ENCODE results near the gene PCYOX1L. TPM values are rescaled to one million over a fixed set of nuclear protein-coding genes. Genes with fewer than 3 reads are reported as not detected.

Gene PCYOX1L
- total and polyA plus RNA-seq, 2 of the 8 experiments (the other 6 are each of a cell fraction or from before 2014, with no cell fraction given), result 6.8 to 17.2 TPM

DNA sequence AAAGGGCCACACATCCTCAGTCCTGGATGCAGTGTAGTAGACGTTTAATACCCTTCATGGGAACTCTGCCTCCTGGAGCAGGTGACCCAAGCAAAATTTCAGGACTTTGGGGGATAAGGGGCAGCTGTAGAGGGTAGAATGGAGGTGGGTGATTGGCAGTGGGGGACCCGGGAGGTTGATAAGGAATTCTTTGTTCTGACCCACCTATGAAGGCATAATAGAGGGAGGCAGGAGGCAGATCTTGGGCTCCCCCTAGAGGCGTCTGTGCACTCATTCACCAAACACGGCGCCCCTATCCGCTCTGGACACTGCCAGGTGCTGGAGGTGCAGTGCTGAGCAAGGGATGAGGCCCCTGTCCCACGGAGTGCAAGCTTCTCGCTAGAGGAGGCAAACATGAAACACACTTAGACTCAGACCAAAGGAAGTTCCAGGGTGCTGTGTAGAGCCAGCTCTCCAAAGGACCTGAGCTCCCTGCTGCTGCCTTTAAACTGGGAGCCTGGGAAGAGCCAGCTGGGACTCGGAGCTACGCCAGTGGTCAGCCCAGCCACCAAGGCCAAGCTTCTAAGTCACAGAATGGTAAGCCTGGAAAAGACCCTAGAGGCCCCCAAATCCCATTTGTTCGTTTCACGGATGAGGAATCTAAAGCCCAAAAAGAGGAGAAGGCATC, 13.6 kb downstream of the PCYOX1L start (continued):
- TF ChIP-seq SRF (IDR thresholded peaks at IDR 0.05; ENCODE audit: low read depth, low read length) (no peak), MAFK (IDR thresholded peaks at IDR 0.05; ENCODE audit: low read depth, low read length) (no peak), ASH2L (IDR thresholded peaks at IDR 0.05; ENCODE audit: low read length) (no peak), SIN3A (conservative IDR thresholded peaks at IDR 0.05 in 1 of 2, IDR thresholded peaks at IDR 0.05 in 1 of 2; ENCODE audit: low read depth in 1 of 2, low read length in 2 of 2) (no peak), HDAC2 (IDR thresholded peaks at IDR 0.05; ENCODE audit: borderline replicate concordance in 1 of 2, low read depth in 2 of 2, low read length in 2 of 2) (no peak), JUND (IDR thresholded peaks at IDR 0.05; ENCODE audit: low read length) (no peak), GTF2F1 (IDR thresholded peaks at IDR 0.05; ENCODE audit: borderline replicate concordance, low read depth, low read length) (no peak)
- TF ChIP-seq, protein P1, sequence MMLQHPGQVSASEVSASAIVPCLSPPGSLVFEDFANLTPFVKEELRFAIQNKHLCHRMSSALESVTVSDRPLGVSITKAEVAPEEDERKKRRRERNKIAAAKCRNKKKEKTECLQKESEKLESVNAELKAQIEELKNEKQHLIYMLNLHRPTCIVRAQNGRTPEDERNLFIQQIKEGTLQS (IDR thresholded peaks at IDR 0.05; ENCODE audit: insufficient read depth, low read depth, low read length), result no peak
